Loucy (cell line): ENCODE data around the gene RFNG.
"Not testable (repeated sequence)": the region's sequence is repeated elsewhere in the genome, so short reads cannot be mapped to it uniquely, and the experiment has no call there.

Source experiments
- H2AFZ ChIP-seq: fragments of 200-600 bp; sonication (generic); 2 replicates; pipeline ENCODE4 v1.6.0; 2016; ENCODE audit warnings: antibody characterized with exemption, mild to moderate bottlenecking, low read length, moderate library complexity
- H3F3A ChIP-seq: fragments of 200-600 bp; 2 replicates; pipeline ENCODE4 v1.6.0; 2016; ENCODE audit warnings: antibody characterized with exemption, low read depth, mild to moderate bottlenecking
- H3K27me3 ChIP-seq: fragments of 200-600 bp; sonication (generic); 2 replicates; pipeline ENCODE4 v1.6.1; 2014; ENCODE audit warnings: low read length, mild to moderate bottlenecking; ENCODE audit not compliant: insufficient read depth, poor library complexity, severe bottlenecking
- H3K36me3 ChIP-seq: fragments of 200-600 bp; sonication (generic); 2 replicates; pipeline ENCODE4 v1.6.1; 2016; ENCODE audit warnings: low read length; ENCODE audit not compliant: insufficient read depth
- H3K4me1 ChIP-seq: fragments of 200-600 bp; sonication (generic); 2 replicates; pipeline ENCODE4 v1.5.1; 2014; ENCODE audit warnings: low read length, mild to moderate bottlenecking; ENCODE audit not compliant: insufficient read depth, poor library complexity, severe bottlenecking
- H3K4me2 ChIP-seq: fragments of 200-600 bp; sonication (generic); 2 replicates; pipeline ENCODE4 v1.6.0; 2014; ENCODE audit warnings: antibody characterized with exemption, low read length, low read depth, mild to moderate bottlenecking; ENCODE audit not compliant: poor library complexity, severe bottlenecking
- H3K4me3 ChIP-seq: fragments of 200-600 bp; sonication (generic); 2 replicates; pipeline ENCODE4 v1.5.1; 2014; ENCODE audit warnings: low read length, mild to moderate bottlenecking, mixed read lengths; ENCODE audit not compliant: poor library complexity, severe bottlenecking
- H3K79me2 ChIP-seq: fragments of 200-600 bp; sonication (generic); 2 replicates; pipeline ENCODE4 v1.6.1; 2014; ENCODE audit warnings: low read length; ENCODE audit not compliant: insufficient read depth
- H3K9ac ChIP-seq: fragments of 200-600 bp; sonication (generic); 2 replicates; pipeline ENCODE4 v1.6.0; 2014; ENCODE audit warnings: mild to moderate bottlenecking, low read depth, low read length, moderate library complexity; ENCODE audit not compliant: poor library complexity, severe bottlenecking
- H3K9me2 ChIP-seq: fragments of 200-600 bp; sonication (generic); replicated peaks from 2 replicates; pipeline ENCODE4 v1.6.1; 2016; ENCODE audit warnings: low read depth, low read length, mixed read lengths
- H3K9me3 ChIP-seq: fragments of 200-600 bp; sonication (generic); 2 replicates; pipeline ENCODE4 v1.6.1; 2014; ENCODE audit warnings: mild to moderate bottlenecking, antibody characterized with exemption, low read length, low read depth; ENCODE audit not compliant: insufficient read depth
- H4K20me1 ChIP-seq: fragments of 200-600 bp; sonication (generic); 2 replicates; pipeline ENCODE4 v1.6.0; 2014; ENCODE audit warnings: antibody characterized with exemption, low read length, mild to moderate bottlenecking; ENCODE audit not compliant: insufficient read depth, poor library complexity, severe bottlenecking
- CTCF ChIP-seq: fragments of 200-600 bp; sonication (generic); conservative IDR thresholded peaks from 2 replicates; pipeline ENCODE4 v1.5.1; 2014; ENCODE audit warnings: mild to moderate bottlenecking, antibody characterized with exemption, low read length
- EZH2phosphoT487 ChIP-seq: fragments of 200-600 bp; IDR thresholded peaks from 2 replicates; pipeline ENCODE4 v1.6.1; 2018; ENCODE audit warnings: antibody characterized with exemption, mild to moderate bottlenecking, moderate library complexity, borderline replicate concordance

The RFNG gene

GRCh38 chr17:82042649-82043048, 9.0 kb downstream of the RFNG start:
- TF ChIP-seq EZH2phosphoT487: no peak
- no peak for TF ChIP-seq CTCF
- no peaks in the 10 kb centered on the region for H3K36me3 ChIP-seq
- H3F3A ChIP-seq: no peaks in the 10 kb centered on the region
- H3K9me3 ChIP-seq: no peaks in the 10 kb centered on the region
- no peaks in the 10 kb centered on the region for H3K79me2 ChIP-seq
- H3K9ac ChIP-seq: no peak overlapping the region
- no peaks in the 10 kb centered on the region for H3K27me3 ChIP-seq
- no peaks in the 10 kb centered on the region for H3K9me2 ChIP-seq
- H2AFZ ChIP-seq: no peak overlapping the region
- no peaks in the 10 kb centered on the region for H4K20me1 ChIP-seq
- no peak overlapping the region for H3K4me3 ChIP-seq
- H3K4me1 ChIP-seq: peaks cover 4% of the 10 kb centered on the region
- no peak overlapping the region for H3K4me2 ChIP-seq

- Histone ChIP-seq H3F3A (no peaks in the 10 kb centered on the region), H3K36me3 (no peaks in the 10 kb centered on the region), H2AFZ (no peak overlapping the region), H3K4me1 (peaks cover 8% of the 10 kb centered on the region), H3K9ac (no peak overlapping the region), H4K20me1 (peaks cover 7% of the 10 kb centered on the region), H3K27me3 (no peaks in the 10 kb centered on the region), H3K4me3 (no peak overlapping the region), H3K4me2 (no peak overlapping the region), H3K79me2 (peaks cover 7% of the 10 kb centered on the region; the same call in 1 of the 2 replicates), H3K9me2 (no peaks in the 10 kb centered on the region), H3K9me3 (no peaks in the 10 kb centered on the region)
- no peak for TF ChIP-seq CTCF
- TF ChIP-seq EZH2phosphoT487: no peak
Observed at GRCh38 chr17:82041144-82041814, 10.3 kb downstream of the RFNG start.

GRCh38 chr17:82039695-82040299, 11.8 kb downstream of the RFNG start:
- no peaks in the 10 kb centered on the region for H3F3A ChIP-seq
- no peak overlapping the region for H2AFZ ChIP-seq
- peaks cover 8% of the 10 kb centered on the region for H3K4me1 ChIP-seq
- no peak overlapping the region for H3K4me2 ChIP-seq
- H3K4me3 ChIP-seq: no peak overlapping the region
- no peaks in the 10 kb centered on the region for H3K9me2 ChIP-seq
- H3K9me3 ChIP-seq: no peaks in the 10 kb centered on the region
- H3K79me2 ChIP-seq: peaks cover 7% of the 10 kb centered on the region; the same call in 1 of the 2 replicates
- TF ChIP-seq EZH2phosphoT487 (no peak), CTCF (no peak)
- no peaks in the 10 kb centered on the region for H3K36me3 ChIP-seq
- peaks cover 7% of the 10 kb centered on the region for H4K20me1 ChIP-seq
- no peak overlapping the region for H3K9ac ChIP-seq
- H3K27me3 ChIP-seq: no peaks in the 10 kb centered on the region

GRCh38 chr17:82038796-82039409, 12.7 kb downstream of the RFNG start:
- H3K4me3 ChIP-seq, H3F3A ChIP-seq, H3K9me2 ChIP-seq, H3K79me2 ChIP-seq, H3K9ac ChIP-seq, H3K4me1 ChIP-seq, H3K27me3 ChIP-seq, H3K36me3 ChIP-seq, H3K9me3 ChIP-seq, H3K4me2 ChIP-seq, H4K20me1 ChIP-seq, H2AFZ ChIP-seq: not testable (repeated sequence)
